AG20443 (cell line): ENCODE measurements around the gene IFT20.
A peak's percentile ranks its signal among the peaks of the same experiment; 100 is the strongest.

Experiments
- DNase-seq: peaks from one replicate; pipeline ENCODE4 v3.0.0; 2012; ENCODE audit warnings: low spot score, mixed read lengths

Gene IFT20

DNA sequence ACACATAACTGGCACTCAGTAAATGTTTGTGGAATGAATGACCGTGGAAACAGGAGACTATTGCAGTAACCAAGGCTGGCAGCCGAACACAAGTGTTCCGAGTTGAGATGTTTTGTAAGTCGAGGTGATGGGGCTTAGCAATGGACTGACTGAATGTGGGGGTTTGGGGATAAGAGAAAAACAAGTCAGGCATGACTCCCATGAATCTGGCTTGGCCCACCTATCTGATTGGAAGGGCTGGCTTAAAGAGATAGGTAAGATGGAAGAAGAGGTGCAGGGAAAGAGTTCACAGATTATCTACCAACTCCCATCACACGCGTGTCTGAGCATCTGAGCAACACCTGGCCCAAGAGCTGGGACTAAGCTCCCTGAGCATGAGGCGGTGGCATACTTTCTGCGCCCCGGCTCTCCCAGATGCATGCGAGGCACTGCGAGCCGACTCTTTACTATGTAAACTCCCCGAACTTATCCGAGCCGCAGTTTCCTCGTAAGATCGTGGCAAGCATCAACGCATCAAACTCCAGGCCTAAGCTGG lies 539 bp downstream of the IFT20 start:
- no peak for DNase-seq

DNA sequence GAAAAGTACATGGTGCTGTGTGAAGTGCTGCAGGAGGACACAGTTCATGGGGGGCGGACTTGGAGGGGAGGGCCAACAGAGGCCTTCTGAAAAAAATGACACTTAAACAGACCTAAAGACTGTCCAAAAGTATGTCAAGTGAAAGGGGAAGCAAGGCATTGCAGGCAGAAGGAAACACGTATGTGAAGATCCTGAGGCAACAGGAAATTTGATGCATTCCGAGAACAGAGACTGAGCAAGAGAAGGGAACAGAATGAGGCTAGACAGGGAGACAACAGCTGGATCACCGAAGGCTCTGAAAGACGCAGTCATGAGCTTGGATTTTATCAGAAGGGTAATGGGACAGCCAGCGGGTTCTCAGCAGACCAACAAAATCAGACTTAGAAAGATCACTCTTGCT lies 1.1 kb downstream of the IFT20 start:
- DNase-seq = no peak

DNA sequence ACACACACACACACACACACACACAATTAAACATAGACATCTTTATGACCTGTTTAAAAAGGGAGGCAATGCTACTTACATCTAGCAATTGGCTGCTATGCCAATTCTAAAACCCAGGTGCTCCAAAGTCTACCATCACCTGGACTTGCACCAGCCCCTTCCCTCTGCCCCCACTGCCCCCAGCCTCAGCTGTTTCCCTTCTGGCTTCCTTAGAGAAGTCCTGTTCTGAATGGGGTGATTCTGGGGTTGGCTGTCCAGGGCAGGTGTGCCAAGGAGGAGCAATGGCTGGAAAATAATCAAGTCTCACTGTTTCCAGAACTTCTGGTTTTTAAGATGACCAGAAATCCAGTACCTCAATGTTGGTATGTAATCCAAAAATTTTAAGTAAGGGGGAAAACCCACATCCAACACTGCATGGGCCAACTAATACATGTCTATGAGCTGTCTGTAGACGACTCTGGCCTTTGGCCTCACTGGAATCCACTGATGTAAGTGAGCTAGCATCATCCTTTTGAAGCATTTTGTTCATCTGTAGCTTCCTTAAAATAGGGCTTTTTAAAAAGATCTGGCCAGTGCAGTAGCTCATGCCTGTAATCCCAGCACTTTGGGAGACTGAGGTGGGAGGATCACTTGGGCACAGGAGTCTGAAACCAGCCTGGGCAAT lies 2.1 kb downstream of the IFT20 start:
- DNase-seq = no peak

DNA sequence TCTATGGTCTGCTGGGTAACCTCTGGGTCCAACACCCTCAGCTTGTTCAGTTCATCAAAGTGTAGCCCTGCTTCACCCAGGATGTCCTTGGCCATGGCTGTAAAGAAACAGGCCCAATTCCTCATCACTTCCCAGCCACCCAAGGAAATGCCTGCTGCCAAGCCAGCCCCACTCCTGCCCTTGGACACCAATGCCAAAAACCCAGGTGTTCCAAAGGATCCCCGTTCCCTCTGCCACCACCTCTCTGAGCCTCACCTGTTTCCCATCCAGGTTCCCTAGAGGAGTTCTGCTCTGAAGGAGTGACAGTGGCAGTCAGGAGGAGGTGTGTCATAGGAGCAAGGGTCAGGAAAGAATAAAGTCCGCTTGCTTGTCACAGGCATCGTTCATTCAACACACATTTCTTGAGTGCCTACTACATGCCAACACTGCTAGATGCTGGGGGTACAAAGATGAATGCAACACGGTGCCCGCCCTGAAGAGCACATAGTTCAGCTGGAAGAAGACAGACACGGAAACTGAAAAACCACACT lies 3.3 kb downstream of the IFT20 start:
- DNase-seq = no peak

- no peak for DNase-seq
These were observed 4.6 kb downstream of the IFT20 start for GRCh38 chr17:28330671-28331070.

GRCh38 chr17:28328325-28328724 lies 6.9 kb downstream of the IFT20 start:
- no peak for DNase-seq

DNA sequence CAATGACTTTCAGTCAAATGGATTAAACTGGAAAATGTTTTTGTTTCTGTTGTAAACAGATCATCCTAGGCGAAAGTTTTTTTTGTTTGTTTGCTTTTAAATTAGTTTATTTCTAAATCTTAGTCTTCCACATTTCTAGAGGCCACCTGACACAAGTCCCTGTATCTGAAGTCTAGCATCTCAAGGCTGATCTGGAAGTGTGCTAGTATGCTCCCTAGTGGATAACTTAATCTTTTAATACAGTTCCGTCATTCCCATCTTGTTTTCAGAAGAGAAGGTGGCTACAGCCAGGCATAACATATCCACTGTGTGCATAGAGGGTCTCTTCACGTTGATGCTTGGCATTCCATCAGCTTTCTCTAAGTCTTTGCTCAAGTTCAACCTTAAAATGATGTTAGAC lies 7.6 kb downstream of the IFT20 start:
- no peak for DNase-seq

DNA sequence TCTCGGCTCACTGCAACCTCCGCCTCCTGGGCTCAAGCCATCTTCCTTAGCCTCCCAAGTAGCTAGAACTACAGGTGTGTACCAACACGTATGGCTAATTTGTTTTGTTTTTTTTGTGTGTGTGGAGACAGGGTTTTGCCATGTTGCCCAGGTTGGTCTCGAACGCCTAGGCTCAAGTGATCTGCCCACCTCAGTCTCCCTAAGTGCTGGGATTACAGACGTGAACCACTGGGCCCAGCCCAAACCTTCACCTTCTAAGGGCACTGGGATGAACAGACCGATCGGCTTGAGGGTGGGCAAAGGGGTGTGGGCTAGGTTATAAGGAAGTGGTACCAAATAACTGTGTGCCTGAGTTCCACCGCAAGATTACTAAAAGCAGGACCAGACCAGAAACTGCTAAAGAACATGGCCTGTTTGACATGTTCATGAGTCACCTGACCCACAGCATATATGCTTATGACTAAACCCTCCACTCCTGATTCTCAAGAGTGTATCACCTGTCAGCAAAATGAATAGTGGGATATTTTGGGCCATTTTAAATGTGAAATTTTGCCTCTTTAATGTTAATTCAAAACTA lies 8.2 kb downstream of the IFT20 start:
- DNase-seq = no peak

GRCh38 chr17:28326114-28326513 lies 9.2 kb downstream of the IFT20 start:
- DNase-seq = no peak

GRCh38 chr17:28325211-28325610 lies 10.1 kb downstream of the IFT20 start:
- DNase-seq = no peak

GRCh38 chr17:28324781-28325180 lies 10.5 kb downstream of the IFT20 start:
- no peak for DNase-seq

GRCh38 chr17:28324267-28324745 lies 11.0 kb downstream of the IFT20 start:
- no peak for DNase-seq

DNA sequence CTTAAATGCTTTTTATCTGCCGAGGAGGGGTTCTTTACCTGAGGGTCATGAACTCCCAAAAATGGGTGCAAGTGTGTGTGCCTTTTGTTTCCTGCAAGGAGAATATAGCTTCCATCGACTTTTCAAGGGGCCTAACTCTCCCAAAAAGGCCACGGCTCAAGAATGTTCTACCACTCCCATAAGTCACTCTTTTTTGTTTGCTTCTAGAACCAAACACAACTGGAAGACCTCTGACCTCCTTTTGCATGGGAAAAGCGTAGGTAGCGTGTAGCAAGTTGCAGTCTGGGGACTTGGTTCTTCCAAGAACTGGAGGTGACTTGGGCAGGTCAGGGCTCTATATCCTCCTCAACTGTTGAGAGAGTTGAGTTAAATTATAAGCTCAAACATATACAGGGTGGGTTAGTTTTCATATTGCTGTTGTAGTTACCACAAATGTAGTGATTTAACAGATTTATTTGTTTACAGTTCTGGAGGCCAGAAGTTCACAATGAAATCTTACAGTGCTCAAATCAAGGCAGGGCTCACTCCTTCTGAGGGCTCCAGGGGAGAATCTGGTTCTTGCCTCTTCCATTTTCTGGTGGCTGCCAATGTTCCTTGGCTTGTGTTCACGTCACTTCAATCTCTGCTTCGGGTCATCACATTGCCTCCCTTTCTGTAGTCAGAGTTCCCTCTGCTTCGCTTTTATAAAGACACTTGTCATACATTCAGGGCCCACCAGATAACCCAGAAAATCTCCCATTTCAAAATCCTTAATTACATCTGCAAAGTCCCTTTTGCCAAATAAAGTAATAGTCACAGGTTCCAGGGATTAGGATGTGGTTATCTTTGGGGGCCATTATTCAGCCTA lies 14.8 kb downstream of the IFT20 start:
- DNase-seq = no peak

- no peak for DNase-seq
These were observed 15.7 kb downstream of the IFT20 start for GRCh38 chr17:28319598-28319935.

GRCh38 chr17:28318759-28319597 lies 16.3 kb downstream of the IFT20 start, which contains the start of gene TMEM97:
Gene TMEM97, plus strand, starts transcription at chr17:28319200. Its CDS starts 40 bp downstream, at chr17:28319240.
- peak; percentile 97 for DNase-seq

- DNase-seq = no peak
These were observed 17.1 kb downstream of the IFT20 start for GRCh38 chr17:28317966-28318758.

DNA sequence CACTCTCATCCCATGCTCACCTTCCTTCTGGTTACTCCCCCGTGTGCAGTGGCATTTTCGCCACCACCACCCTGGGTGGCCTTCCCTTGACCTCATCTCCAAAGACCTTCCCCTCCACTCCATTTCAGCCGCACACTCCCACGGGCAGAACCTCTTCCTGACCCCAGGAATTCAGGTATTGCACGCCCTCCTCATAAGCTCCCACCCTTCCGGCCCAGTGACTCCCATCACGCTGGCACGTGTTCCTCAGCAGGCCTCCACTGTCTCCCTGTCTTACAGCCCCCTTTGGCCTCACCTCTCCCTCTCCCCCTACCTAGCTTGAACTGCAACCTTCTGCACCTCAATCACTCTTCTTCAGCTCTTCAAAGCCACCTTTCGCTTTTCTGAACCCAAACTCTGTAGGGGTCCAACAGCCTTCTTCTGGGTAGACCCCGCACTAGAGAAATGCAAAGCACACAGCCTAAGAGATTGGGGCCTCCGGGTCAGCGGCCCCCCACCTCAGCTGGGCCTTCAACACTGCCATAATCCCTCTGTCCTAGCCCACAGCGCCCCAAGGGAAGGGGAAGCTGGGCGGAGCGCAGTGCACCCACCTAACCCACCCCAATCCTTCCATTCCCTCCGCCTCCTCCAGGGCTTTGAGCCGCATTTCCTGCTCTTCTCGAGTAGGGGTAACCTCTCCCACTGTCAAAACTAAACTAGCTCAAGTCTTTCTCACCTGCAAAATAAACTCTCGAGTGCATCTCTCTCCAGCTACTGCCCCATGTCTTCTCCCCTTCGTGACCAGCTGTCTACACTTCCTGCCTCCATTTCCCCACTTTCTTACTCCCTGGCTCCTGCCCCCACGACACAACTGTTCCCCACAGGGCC lies 17.9 kb downstream of the IFT20 start:
- DNase-seq = no peak

- no peak for DNase-seq
These were observed 19.2 kb downstream of the IFT20 start for GRCh38 chr17:28315846-28316705.

DNA sequence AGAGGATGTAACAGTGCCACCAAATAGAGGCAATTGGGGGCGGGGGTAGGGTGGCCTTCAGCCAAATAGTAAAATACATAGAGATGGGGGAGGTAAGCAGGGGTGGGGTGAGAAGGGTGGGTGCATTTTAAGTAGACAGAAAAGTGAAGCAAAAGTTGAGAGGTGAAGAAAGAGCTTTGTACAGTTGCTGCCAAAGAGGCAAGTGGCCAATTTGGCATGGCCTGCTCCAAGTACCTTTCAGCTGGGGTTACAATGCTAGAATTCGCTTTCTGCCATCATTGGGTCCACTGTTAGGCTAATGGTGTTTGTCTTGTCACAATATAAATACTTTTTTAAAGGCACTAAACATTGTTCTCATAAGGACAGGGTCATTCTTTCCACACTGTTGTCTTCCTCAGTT lies 21.4 kb downstream of the IFT20 start:
- DNase-seq = no peak
